ENCODE measurements around the gene FLCN. TPM values are rescaled to one million over a fixed set of nuclear protein-coding genes. Genes with fewer than 3 reads are reported as not detected.

Gene FLCN
- total and polyA plus RNA-seq, 10 of the 15 experiments (the other 5 are each of a cell fraction or from before 2014, with no cell fraction given) = 1.1 to 24.7 (median 10.4) TPM

- TF ChIP-seq HDAC2 (IDR thresholded peaks at IDR 0.05) (no peak), NFYA (IDR thresholded peaks at IDR 0.05; ENCODE audit: borderline replicate concordance, low read depth, low read length) (no peak)
These were observed 56.0 kb downstream of the FLCN start (continued) for GRCh38 chr17:17180741-17181525.

DNA sequence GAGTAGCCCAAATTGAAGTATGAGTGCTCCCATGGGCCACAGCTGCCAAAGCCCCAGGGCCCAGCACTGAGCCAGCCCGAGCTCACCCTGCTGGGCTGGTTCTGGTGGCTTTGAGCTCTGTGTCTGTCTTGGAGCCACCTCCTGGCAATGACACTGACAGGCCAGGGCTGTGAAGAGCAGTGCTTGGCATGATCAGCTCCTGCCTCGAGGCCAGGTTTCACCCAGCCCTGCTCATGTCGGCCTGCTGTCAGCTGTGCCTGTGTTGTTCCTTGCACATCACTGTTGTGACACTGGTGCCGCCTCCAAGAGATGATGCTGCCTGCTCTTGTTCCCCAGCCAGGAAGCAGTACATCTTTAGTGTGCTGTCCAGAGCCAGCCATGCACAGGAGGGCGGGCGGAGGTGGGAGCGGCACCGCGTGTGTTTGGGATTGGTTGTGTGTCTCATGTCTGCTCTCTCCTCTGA is 56.8 kb downstream of the FLCN start:
- no peak for DNase-seq (ENCODE audit: low read depth, low spot score)
- 85% methylated on average over 9 of the region's 9 CpGs for WGBS (ENCODE audit: insufficient coverage, insufficient replicate concordance, low lambda C conversion rate, missing lambda C conversion rate)

More for the DNA sequence above, 56.8 kb downstream of the FLCN start:
- H3K27me3 ChIP-seq (replicated peaks in 1 of 2; ENCODE audit: control insufficient read depth in 2 of 2, insufficient read depth in 2 of 2, low read length in 1 of 2) = no peaks in the 10 kb centered on the region
- H3K27ac ChIP-seq (ENCODE audit: control insufficient read depth, insufficient read depth) = peak overlapping the region; percentile 35
- H3K4me1 ChIP-seq (ENCODE audit: control insufficient read depth, insufficient read depth, low read length) = peaks cover 34% of the 10 kb centered on the region
- no peak overlapping the region for H3K9ac ChIP-seq (ENCODE audit: control insufficient read depth, insufficient read depth, low read length)
- ATAC-seq (no peak), FAIRE-seq (no peak)
- POLR2A ChIA-PET = no interaction called here
- in situ Hi-C loops (cut with MboI) = no loop called here
- H4K20me1 ChIP-seq (ENCODE audit: control insufficient read depth, insufficient read depth) = no peaks in the 10 kb centered on the region
- H3K9me3 ChIP-seq (replicated peaks; ENCODE audit: control insufficient read depth, insufficient read depth, low read length) = no peaks in the 10 kb centered on the region
- no peak for TF ChIP-seq MYB (IDR thresholded peaks at IDR 0.05; ENCODE audit: borderline replicate concordance, low read depth, low read length)
- TF ChIP-seq FOXM1 (IDR thresholded peaks at IDR 0.05; ENCODE audit: low read depth, low read length) = no peak
- TF ChIP-seq YY1 (IDR thresholded peaks at IDR 0.05; ENCODE audit: low read depth, low read length) = no peak
- TF ChIP-seq, protein P1, sequence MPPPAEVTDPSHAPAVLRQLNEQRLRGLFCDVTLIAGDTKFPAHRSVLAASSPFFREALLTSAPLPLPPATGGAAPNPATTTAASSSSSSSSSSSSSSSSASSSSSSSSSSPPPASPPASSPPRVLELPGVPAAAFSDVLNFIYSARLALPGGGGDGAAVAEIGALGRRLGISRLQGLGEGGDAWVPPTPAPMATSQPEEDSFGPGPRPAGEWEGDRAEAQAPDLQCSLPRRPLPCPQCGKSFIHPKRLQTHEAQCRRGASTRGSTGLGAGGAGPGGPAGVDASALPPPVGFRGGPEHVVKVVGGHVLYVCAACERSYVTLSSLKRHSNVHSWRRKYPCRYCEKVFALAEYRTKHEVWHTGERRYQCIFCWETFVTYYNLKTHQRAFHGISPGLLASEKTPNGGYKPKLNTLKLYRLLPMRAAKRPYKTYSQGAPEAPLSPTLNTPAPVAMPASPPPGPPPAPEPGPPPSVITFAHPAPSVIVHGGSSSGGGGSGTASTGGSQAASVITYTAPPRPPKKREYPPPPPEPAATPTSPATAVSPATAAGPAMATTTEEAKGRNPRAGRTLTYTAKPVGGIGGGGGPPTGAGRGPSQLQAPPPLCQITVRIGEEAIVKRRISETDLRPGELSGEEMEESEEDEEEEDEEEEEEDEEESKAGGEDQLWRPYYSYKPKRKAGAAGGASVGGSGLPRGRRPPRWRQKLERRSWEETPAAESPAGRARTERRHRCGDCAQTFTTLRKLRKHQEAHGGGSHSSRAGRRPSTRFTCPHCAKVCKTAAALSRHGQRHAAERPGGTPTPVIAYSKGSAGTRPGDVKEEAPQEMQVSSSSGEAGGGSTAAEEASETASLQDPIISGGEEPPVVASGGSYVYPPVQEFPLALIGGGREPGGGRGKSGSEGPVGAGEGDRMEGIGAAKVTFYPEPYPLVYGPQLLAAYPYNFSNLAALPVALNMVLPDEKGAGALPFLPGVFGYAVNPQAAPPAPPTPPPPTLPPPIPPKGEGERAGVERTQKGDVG (CRISPR knock-in tag; IDR thresholded peaks at IDR 0.05) = no peak
- no peak for TF ChIP-seq NFXL1 (IDR thresholded peaks at IDR 0.05; ENCODE audit: borderline replicate concordance)
- no peak for TF ChIP-seq ZBTB33 (IDR thresholded peaks at IDR 0.05)
- no peak for TF ChIP-seq ZNF384 (IDR thresholded peaks at IDR 0.05; ENCODE audit: borderline replicate concordance, low read depth, low read length)
- TF ChIP-seq STAT1 (conservative IDR thresholded peaks at IDR 0.05) = no peak
- TF ChIP-seq KLF5 (IDR thresholded peaks at IDR 0.05; ENCODE audit: partially characterized antibody) = no peak
- no peak for TF ChIP-seq BCL3 (IDR thresholded peaks at IDR 0.05; ENCODE audit: borderline replicate concordance, insufficient read depth, low read depth, low read length, poor library complexity, severe bottlenecking)
- no peaks in the 10 kb centered on the region for H3K79me2 ChIP-seq (ENCODE audit: control insufficient read depth, insufficient read depth, low read length)
- no TSS peak for BruUV-seq (replicated peaks)
- H3K36me3 ChIP-seq (ENCODE audit: control insufficient read depth in 2 of 2, insufficient read depth in 2 of 2, low read length in 1 of 2) = peaks cover 20 to 27% of the 10 kb centered on the region in 2 experiments
- CTCF ChIA-PET = no interaction called here
- no peak overlapping the region for H3K4me3 ChIP-seq
- H2AFZ ChIP-seq (ENCODE audit: control insufficient read depth, low read depth, low read length) = no peak overlapping the region
- SMC1A ChIA-PET (ENCODE audit: uncharacterized antibody, unreplicated experiment) = interaction anchor here (0.9 to 1.0 kb wide), 2 partner anchors 10 to 24 kb away, joined by 3 to 6 read pairs; no protein-coding TSS in a partner anchor
- intact Hi-C loops (cut with micrococcal nuclease; ENCODE audit: unreplicated experiment) = no loop called here
- RAD21 ChIA-PET (ENCODE audit: unreplicated experiment) = no interaction called here
- H3K4me2 ChIP-seq (ENCODE audit: control insufficient read depth, insufficient read depth) = no peak overlapping the region
